WERI-Rb-1 (cell line): Measurements from ENCODE around the gene MKRN3.

Experiments used
- DNase-seq: peaks from one replicate; pipeline ENCODE4 v3.0.0-alpha.2; 2020
- H3K27ac ChIP-seq: fragments of 250-450 bp; sonication (Bioruptor Pico); 2 replicates; pipeline ENCODE4 v1.5.1; 2020; ENCODE audit warnings: mild to moderate bottlenecking, moderate library complexity
- H3K27me3 ChIP-seq: fragments of 250-450 bp; sonication (Bioruptor Pico); 2 replicates; pipeline ENCODE4 v1.5.1; 2021; ENCODE audit warnings: mild to moderate bottlenecking, low read depth, moderate library complexity; ENCODE audit not compliant: insufficient read depth, severe bottlenecking
- H3K36me3 ChIP-seq: fragments of 250-450 bp; sonication (Bioruptor Pico); 2 replicates; pipeline ENCODE4 v1.5.1; 2020; ENCODE audit warnings: mild to moderate bottlenecking, moderate library complexity
- H3K4me3 ChIP-seq: 2 replicates; pipeline ENCODE4 v1.5.1; 2011; ENCODE audit warnings: low read depth, mild to moderate bottlenecking, control low read depth, low read length
- H3K9me3 ChIP-seq: fragments of 250-450 bp; sonication (Bioruptor Pico); 2 replicates; pipeline ENCODE4 v1.5.1; 2021; ENCODE audit warnings: mild to moderate bottlenecking, moderate library complexity; ENCODE audit not compliant: severe bottlenecking
- CTCF ChIP-seq: IDR thresholded peaks from 2 replicates; pipeline ENCODE4 v1.5.1; 2011; ENCODE audit warnings: low read depth, mild to moderate bottlenecking, control low read depth, inconsistent platforms, low read length

The MKRN3 gene

GRCh38 chr15:23570486-23570885 is 5.0 kb downstream of the MKRN3 start:
- H3K27ac ChIP-seq, result no peak overlapping the region
- no peak overlapping the region for H3K4me3 ChIP-seq
- no peak for TF ChIP-seq CTCF
- peaks cover 15% of the 10 kb centered on the region for H3K36me3 ChIP-seq
- no peak for DNase-seq
- H3K27me3 ChIP-seq, result peaks cover 7% of the 10 kb centered on the region
- H3K9me3 ChIP-seq, result peaks cover 5% of the 10 kb centered on the region

- H3K36me3 ChIP-seq, result peaks cover 3% of the 10 kb centered on the region
- TF ChIP-seq CTCF, result no peak
- no peak for DNase-seq
- no peaks in the 10 kb centered on the region for H3K9me3 ChIP-seq
- no peak overlapping the region for H3K4me3 ChIP-seq
- H3K27me3 ChIP-seq, result peaks cover 5% of the 10 kb centered on the region
- H3K27ac ChIP-seq, result no peak overlapping the region
Measured at GRCh38 chr15:23572844-23573243, 7.4 kb downstream of the MKRN3 start.

GRCh38 chr15:23574742-23575141 is 9.3 kb downstream of the MKRN3 start:
- Histone ChIP-seq H3K27ac (no peak overlapping the region), H3K27me3 (peaks cover 7% of the 10 kb centered on the region), H3K4me3 (no peak overlapping the region), H3K36me3 (no peaks in the 10 kb centered on the region), H3K9me3 (no peaks in the 10 kb centered on the region)
- DNase-seq, result no peak
- peak; percentile 53; the same call in 1 of the 2 replicates for TF ChIP-seq CTCF

- TF ChIP-seq CTCF, result no peak
Measured at GRCh38 chr15:23576061-23576460, 10.6 kb downstream of the MKRN3 start.

GRCh38 chr15:23578521-23579150 is 13.2 kb downstream of the MKRN3 start:
- H3K27me3 ChIP-seq, result peaks cover 8% of the 10 kb centered on the region
- TF ChIP-seq CTCF, result no peak
- no peak overlapping the region for H3K4me3 ChIP-seq
- H3K27ac ChIP-seq, result no peak overlapping the region
- H3K9me3 ChIP-seq, result no peaks in the 10 kb centered on the region
- H3K36me3 ChIP-seq, result no peaks in the 10 kb centered on the region
- DNase-seq, result no peak

More at GRCh38 chr15:23576061-23576460, 10.6 kb downstream of the MKRN3 start:
- Histone ChIP-seq H3K27ac (no peak overlapping the region), H3K27me3 (peaks cover 8% of the 10 kb centered on the region), H3K36me3 (no peaks in the 10 kb centered on the region), H3K4me3 (no peak overlapping the region), H3K9me3 (no peaks in the 10 kb centered on the region)
- no peak for DNase-seq

- no peak for TF ChIP-seq CTCF
- H3K9me3 ChIP-seq, result no peaks in the 10 kb centered on the region
- no peak overlapping the region for H3K4me3 ChIP-seq
- no peak overlapping the region for H3K27ac ChIP-seq
- no peak for DNase-seq
- H3K36me3 ChIP-seq, result no peaks in the 10 kb centered on the region
- peaks cover 4% of the 10 kb centered on the region for H3K27me3 ChIP-seq
Measured at GRCh38 chr15:23588268-23588667, 22.8 kb downstream of the MKRN3 start.
